Cardiac muscle cell (in vitro differentiated cells and primary cell): Measurements from ENCODE around the gene USP17L13. TPM values are rescaled to one million over a fixed set of nuclear protein-coding genes. Genes with fewer than 3 reads are reported as not detected.
"Not testable (repeated sequence)": the region's sequence is repeated elsewhere in the genome, so short reads cannot be mapped to it uniquely, and the experiment has no call there.

ENCODE experiments used
- DNase-seq, 2 donors: peaks; one replicate each; pipeline versions ENCODE4 v3.0.0 to v3.0.0-alpha.2; 2010 to 2017; ENCODE audit warnings: low read depth in 1 of 2, low spot score in 1 of 2
- H3K27ac ChIP-seq: fragments of 200-600 bp; sonication (generic); 2 replicates; pipeline ENCODE4 v1.5.1; 2016
- H3K27me3 ChIP-seq: fragments of 200-600 bp; sonication (generic); 2 replicates; pipeline ENCODE4 v1.6.0; 2016; ENCODE audit warnings: control low read depth
- H3K36me3 ChIP-seq: fragments of 200-600 bp; sonication (generic); 2 replicates; pipeline ENCODE4 v1.5.1; 2016; ENCODE audit warnings: control low read depth
- H3K4me1 ChIP-seq: fragments of 200-600 bp; sonication (generic); 2 replicates; pipeline ENCODE4 v1.8.1; 2017; ENCODE audit warnings: low read depth, mild to moderate bottlenecking, mixed run types
- H3K4me3 ChIP-seq: fragments of 200-600 bp; sonication (generic); 2 replicates; pipeline ENCODE4 v1.5.1; 2016; ENCODE audit warnings: mild to moderate bottlenecking
- H3K9me3 ChIP-seq: fragments of 200-600 bp; sonication (generic); 2 replicates; pipeline ENCODE4 v1.5.1; 2017; ENCODE audit warnings: low read depth, mild to moderate bottlenecking, control low read depth
- polyA plus RNA-seq: library from polyadenylated mRNA; unstranded; fragments of >200 nt; fragmentation: Nextera tagmentation; extraction: Ambion mirVana; gene quantifications from 2 replicates; pipeline ENCODE4 v1.2.1, GENCODE V29; 2016
- total RNA-seq: library from RNA; depleted of rRNA; stranded (reverse); fragments of >200 nt; gene quantifications from 2 replicates; pipeline ENCODE4 v1.2.3, GENCODE V29; 2016

The USP17L13 gene
- total and polyA plus RNA-seq, 2 experiments from 2014 or later = not detected

GRCh38 chr4:9267319-9267718, 42.6 kb downstream of the USP17L13 start, which contains the start of gene USP17L22:
TSS of gene USP17L22 (plus strand) at chr4:9267619. CDS start at chr4:9267619, 0 bp downstream.
- not testable (repeated sequence) for DNase-seq, H3K27ac ChIP-seq, H3K4me3 ChIP-seq, H3K27me3 ChIP-seq, H3K4me1 ChIP-seq, H3K36me3 ChIP-seq, H3K9me3 ChIP-seq

- H3K4me1 ChIP-seq, H3K9me3 ChIP-seq, H3K27me3 ChIP-seq, H3K36me3 ChIP-seq, H3K27ac ChIP-seq, DNase-seq, H3K4me3 ChIP-seq: not testable (repeated sequence)
These were observed 47.0 kb downstream of the USP17L13 start for GRCh38 chr4:9271719-9272118.

Other genes starting within 250 kb of the USP17L13 start
- not detected in 2 replicates for gene FAM90A26, start 54.5 kb upstream of the USP17L13 start, total RNA-seq
- gene FAM90A26, start 54.5 kb upstream of the USP17L13 start, polyA plus RNA-seq = not detected in 2 replicates
- not detected in 2 replicates for gene USP17L10, start 14.2 kb upstream of the USP17L13 start, total RNA-seq
- gene USP17L10, start 14.2 kb upstream of the USP17L13 start, polyA plus RNA-seq = not detected in 2 replicates
- not detected in 2 replicates for gene USP17L11, start 9.5 kb upstream of the USP17L13 start, total RNA-seq
- gene USP17L11, start 9.5 kb upstream of the USP17L13 start, polyA plus RNA-seq = not detected in 2 replicates
- not detected in 2 replicates for gene USP17L12, start 4.7 kb upstream of the USP17L13 start, total RNA-seq
- not detected in 2 replicates for gene USP17L12, start 4.7 kb upstream of the USP17L13 start, polyA plus RNA-seq
- not detected in 2 replicates for gene USP17L15, start 9.5 kb downstream of the USP17L13 start, total RNA-seq
- gene USP17L15, start 9.5 kb downstream of the USP17L13 start, polyA plus RNA-seq = not detected in 2 replicates
- not detected in 2 replicates for gene USP17L17, start 19.0 kb downstream of the USP17L13 start, total RNA-seq
- gene USP17L17, start 19.0 kb downstream of the USP17L13 start, polyA plus RNA-seq = not detected in 2 replicates
- gene USP17L18, start 23.7 kb downstream of the USP17L13 start, total RNA-seq = not detected in 2 replicates
- not detected in 2 replicates for gene USP17L18, start 23.7 kb downstream of the USP17L13 start, polyA plus RNA-seq
- not detected in 2 replicates for gene USP17L19, start 28.5 kb downstream of the USP17L13 start, total RNA-seq
- gene USP17L19, start 28.5 kb downstream of the USP17L13 start, polyA plus RNA-seq = not detected in 2 replicates
- not detected in 2 replicates for gene USP17L20, start 33.2 kb downstream of the USP17L13 start, total RNA-seq
- gene USP17L20, start 33.2 kb downstream of the USP17L13 start, polyA plus RNA-seq = not detected in 2 replicates
- gene USP17L21, start 38.0 kb downstream of the USP17L13 start, total RNA-seq = not detected in 2 replicates
- gene USP17L21, start 38.0 kb downstream of the USP17L13 start, polyA plus RNA-seq = not detected in 2 replicates
- not detected in 2 replicates for gene USP17L22, start 42.7 kb downstream of the USP17L13 start, total RNA-seq
- not detected in 2 replicates for gene USP17L22, start 42.7 kb downstream of the USP17L13 start, polyA plus RNA-seq
- not detected in 2 replicates for gene USP17L24, start 100.3 kb downstream of the USP17L13 start, total RNA-seq
- not detected in 2 replicates for gene USP17L24, start 100.3 kb downstream of the USP17L13 start, polyA plus RNA-seq
- not detected in 2 replicates for gene USP17L25, start 105.0 kb downstream of the USP17L13 start, total RNA-seq
- gene USP17L25, start 105.0 kb downstream of the USP17L13 start, polyA plus RNA-seq = not detected in 2 replicates
- not detected in 2 replicates for gene USP17L26, start 109.8 kb downstream of the USP17L13 start, total RNA-seq
- not detected in 2 replicates for gene USP17L26, start 109.8 kb downstream of the USP17L13 start, polyA plus RNA-seq
- not detected in 2 replicates for gene USP17L5, start 114.5 kb downstream of the USP17L13 start, total RNA-seq
- not detected in 2 replicates for gene USP17L5, start 114.5 kb downstream of the USP17L13 start, polyA plus RNA-seq
- not detected in 2 replicates for gene USP17L27, start 119.3 kb downstream of the USP17L13 start, total RNA-seq
- gene USP17L27, start 119.3 kb downstream of the USP17L13 start, polyA plus RNA-seq = not detected in 2 replicates
- gene USP17L28, start 124.0 kb downstream of the USP17L13 start, total RNA-seq = not detected in 2 replicates
- gene USP17L28, start 124.0 kb downstream of the USP17L13 start, polyA plus RNA-seq = not detected in 2 replicates
- not detected in 2 replicates for gene USP17L29, start 128.7 kb downstream of the USP17L13 start, total RNA-seq
- gene USP17L29, start 128.7 kb downstream of the USP17L13 start, polyA plus RNA-seq = not detected in 2 replicates
- gene USP17L30, start 138.2 kb downstream of the USP17L13 start, total RNA-seq = not detected in 2 replicates
- gene USP17L30, start 138.2 kb downstream of the USP17L13 start, polyA plus RNA-seq = not detected in 2 replicates
- gene DEFB131A, start 219.5 kb downstream of the USP17L13 start, total RNA-seq = not detected in 2 replicates
- gene DEFB131A, start 219.5 kb downstream of the USP17L13 start, polyA plus RNA-seq = not detected in 2 replicates